Transverse colon (tissue), 4 donors: Measurements from ENCODE around the gene CTDP1. TPM values are rescaled to one million over a fixed set of nuclear protein-coding genes. Genes with fewer than 3 reads are reported as not detected.

Source experiments
- DNase-seq: peaks from one replicate; pipeline ENCODE4 v3.0.0-alpha.2; 2019
- H3K27ac ChIP-seq, 4 donors: fragments of 200-600 bp; sonication (generic); 2 replicates each; pipeline ENCODE4 v1.5.1; 2016 to 2018; ENCODE audit warnings: inconsistent platforms in 4 of 4
- H3K27me3 ChIP-seq: fragments of 200-600 bp; sonication (generic); 2 replicates; pipeline ENCODE4 v1.5.1; 2017; ENCODE audit warnings: inconsistent platforms
- H3K36me3 ChIP-seq, 4 donors: fragments of 200-600 bp; sonication (generic); 2 replicates each; pipeline ENCODE4 v1.5.1; 2017 to 2019; ENCODE audit warnings: inconsistent platforms in 4 of 4
- H3K4me1 ChIP-seq, 4 donors: fragments of 200-600 bp; sonication (generic); 2 replicates each; pipeline ENCODE4 v1.5.1; 2017 to 2020; ENCODE audit warnings: inconsistent platforms in 4 of 4
- H3K4me3 ChIP-seq, 4 donors: fragments of 200-600 bp; sonication (generic); 1 replicate in 1 of 4; 2 replicates in 3 of 4; pipeline versions ENCODE4 v1.5.1 to v1.6.1; 2017 to 2019; ENCODE audit warnings: inconsistent platforms in 4 of 4
- H3K9me3 ChIP-seq, 2 donors: fragments of 200-600 bp; sonication (generic); 2 replicates each; pipeline ENCODE4 v1.5.1; 2017 to 2019; ENCODE audit warnings: inconsistent platforms in 2 of 2
- CTCF ChIP-seq, 5 experiments: fragments of 200-600 bp in 3 of 5; fragments of 450-650 bp in 2 of 5; sonication (generic) in 3 of 5; IDR thresholded peaks; 1 replicate in 2 of 5; 2 replicates in 3 of 5; pipeline ENCODE4 v1.5.1; 2016 to 2017; ENCODE audit warnings: antibody characterized with exemption in 5 of 5, inconsistent platforms in 3 of 5, mild to moderate bottlenecking in 2 of 5, moderate library complexity in 1 of 5
- EP300 ChIP-seq: sonication (generic); formaldehyde crosslinking; IDR thresholded peaks from one replicate; pipeline ENCODE4 v1.6.1; 2017; ENCODE audit warnings: antibody characterized with exemption, low read depth
- POLR2A ChIP-seq: fragments of 450-650 bp; IDR thresholded peaks from one replicate; pipeline ENCODE4 v1.6.1; 2016; ENCODE audit warnings: antibody characterized with exemption, mild to moderate bottlenecking, moderate library complexity
- POLR2AphosphoS5 ChIP-seq, 3 donors: sonication (generic); formaldehyde crosslinking; IDR thresholded peaks; one replicate each; pipeline ENCODE4 v1.6.1; 2016; ENCODE audit warnings: antibody characterized with exemption in 3 of 3
- WGBS, 2 donors: methylation state at CpG; one replicate each; pipeline ENCODE4 v1.1.5; 2018; ENCODE audit warnings: low coverage in 1 of 2; 5-methylcytosine and 5-hydroxymethylcytosine counted together
- in situ Hi-C, 4 donors: fragments of 200-750 bp; cut with MboI; loops; one replicate each; pipeline versions ENCODE4 v1.15.0 to v1.15.1; 2017; ENCODE audit warnings: low sequenced_read_pairs in 3 of 4, low pct_ligation_motif_present in 1 of 4, low pct_unique_long_range_greater_than_20kb in 1 of 4
- intact Hi-C: fragments of 100-400 bp; cut with DNase I; formaldehyde crosslinking; loops from one replicate; pipeline ENCODE4 v1.15.1; 2023; ENCODE audit warnings: low total_unique reads
- total RNA-seq, 4 donors: library from RNA; depleted of rRNA; stranded (reverse); fragments of >200 nt; gene quantifications; one replicate each; pipeline ENCODE4 v1.1.0, GENCODE V29; 2016

The CTDP1 gene
- total RNA-seq, 4 donors from 2014 or later, result 30.6 to 120 (median 49.3) TPM

GRCh38 chr18:79698668-79699335 is 19.2 kb downstream of the CTDP1 start:
- Histone ChIP-seq H3K36me3 (peaks cover 0 to 24% (median 5%) of the 10 kb centered on the region in 4 donors), H3K27me3 (no peaks in the 10 kb centered on the region), H3K4me3 (no peak overlapping the region), H3K9me3 (no peaks in the 10 kb centered on the region), H3K27ac (peak overlapping the region; percentile 1 to 63 (median 46)), H3K4me1 (peaks cover 0 to 14% (median 9%) of the 10 kb centered on the region in 4 donors)
- no peak for TF ChIP-seq POLR2A
- no peak for TF ChIP-seq CTCF (IDR thresholded peaks at IDR 0.05)
- no peak for TF ChIP-seq EP300
- no peak for TF ChIP-seq POLR2AphosphoS5 (IDR thresholded peaks at IDR 0.05)
- in situ Hi-C loops (no loop called here), intact Hi-C loops (no loop called here)
- 44 to 78% methylated on average over 8 to 14 of the region's 14 CpGs for WGBS, 2 donors
- no peak for DNase-seq

GRCh38 chr18:79699653-79700052 is 20.1 kb downstream of the CTDP1 start:
- in situ Hi-C loops, result no loop called here
- intact Hi-C loops, result no loop called here
- Histone ChIP-seq H3K27ac (peak overlapping the region; percentile 1 to 63 (median 46)), H3K4me1 (peaks cover 0 to 14% (median 9%) of the 10 kb centered on the region in 4 donors), H3K9me3 (no peaks in the 10 kb centered on the region), H3K4me3 (no peak overlapping the region), H3K27me3 (no peaks in the 10 kb centered on the region), H3K36me3 (peaks cover 0 to 24% (median 5%) of the 10 kb centered on the region in 4 donors)
- DNase-seq, result peak; percentile 65
- WGBS, 2 donors, result 71% methylated on average over 8 of the region's 8 CpGs; no CpG with 5 or more reads in 1 of the 2 donors
- TF ChIP-seq POLR2A (no peak), POLR2AphosphoS5 (IDR thresholded peaks at IDR 0.05) (peak in 2 of 3 donors; percentile 27)

- Histone ChIP-seq H3K27ac (no peak overlapping the region), H3K4me3 (no peak overlapping the region), H3K27me3 (no peaks in the 10 kb centered on the region), H3K4me1 (peaks cover 0 to 14% (median 9%) of the 10 kb centered on the region in 4 donors), H3K9me3 (no peaks in the 10 kb centered on the region), H3K36me3 (peaks cover 0 to 22% (median 3%) of the 10 kb centered on the region in 4 donors)
- intact Hi-C loops, result no loop called here
- DNase-seq, result no peak
- in situ Hi-C loops, result no loop called here
- TF ChIP-seq CTCF (IDR thresholded peaks at IDR 0.05) (no peak), POLR2A (no peak)
- 95 to 100% methylated on average over 1 to 5 of the region's 5 CpGs for WGBS, 2 donors
Observed at GRCh38 chr18:79702906-79703305, 23.3 kb downstream of the CTDP1 start.

GRCh38 chr18:79704631-79705030 is 25.0 kb downstream of the CTDP1 start:
- H3K36me3 ChIP-seq, result peaks cover 0 to 17% (median 3%) of the 10 kb centered on the region in 4 donors
- no peaks in the 10 kb centered on the region for H3K9me3 ChIP-seq
- H3K27ac ChIP-seq, result no peak overlapping the region
- H3K27me3 ChIP-seq, result no peaks in the 10 kb centered on the region
- intact Hi-C loops (no loop called here), in situ Hi-C loops (no loop called here)
- H3K4me1 ChIP-seq, result peaks cover 0 to 5% (median 2%) of the 10 kb centered on the region in 4 donors
- DNase-seq, result no peak
- WGBS, 2 donors, result 97 to 100% methylated on average over 3 to 24 of the region's 24 CpGs
- TF ChIP-seq POLR2AphosphoS5 (IDR thresholded peaks at IDR 0.05) (no peak), POLR2A (no peak), EP300 (no peak), CTCF (IDR thresholded peaks at IDR 0.05) (no peak)
- no peak overlapping the region for H3K4me3 ChIP-seq
